Endodermal cell (in vitro differentiated cells): ENCODE data around the gene ZNF681. TPM values are rescaled to one million over a fixed set of nuclear protein-coding genes. Genes with fewer than 3 reads are reported as not detected.
A peak's percentile ranks its signal among the peaks of the same experiment; 100 is the strongest.

Experiments used
- DNase-seq: peaks from one replicate; pipeline ENCODE4 v3.0.0-alpha.2; 2017
- H3K27ac ChIP-seq: 2 replicates; pipeline ENCODE4 v1.5.1; 2013; ENCODE audit warnings: mild to moderate bottlenecking, low read depth, low read length, moderate library complexity
- H3K27me3 ChIP-seq: 2 replicates; pipeline ENCODE4 v1.6.1; 2013; ENCODE audit warnings: mild to moderate bottlenecking, low read length, moderate library complexity; ENCODE audit not compliant: insufficient read depth, control insufficient read depth, poor library complexity, severe bottlenecking
- H3K36me3 ChIP-seq: 2 replicates; pipeline ENCODE4 v1.7.0; 2013; ENCODE audit warnings: mild to moderate bottlenecking, low read length, moderate library complexity; ENCODE audit not compliant: control insufficient read depth, insufficient read depth
- H3K4me1 ChIP-seq: one replicate; pipeline ENCODE4 v1.7.0; 2013; ENCODE audit warnings: low read length; ENCODE audit not compliant: control insufficient read depth, insufficient read depth
- H3K4me3 ChIP-seq: 2 replicates; pipeline ENCODE4 v1.5.1; 2013; ENCODE audit warnings: mild to moderate bottlenecking, low read length, moderate library complexity
- H3K9ac ChIP-seq: 2 replicates; pipeline ENCODE4 v1.6.1; 2013; ENCODE audit warnings: mild to moderate bottlenecking, low read length, moderate library complexity; ENCODE audit not compliant: poor library complexity, severe bottlenecking; ENCODE audit errors: extremely low read depth
- H3K9me3 ChIP-seq: 2 replicates; pipeline ENCODE4 v1.6.1; 2013; ENCODE audit warnings: mild to moderate bottlenecking, low read length, moderate library complexity; ENCODE audit not compliant: control insufficient read depth
- H3K27ac Mint-ChIP-seq: 2 replicates; pipeline ENCODE4 v1.8.0; 2020; ENCODE audit warnings: mixed read lengths
- H3K27me3 Mint-ChIP-seq: 2 replicates; pipeline ENCODE4 v1.8.0; 2021; ENCODE audit warnings: mild to moderate bottlenecking, mixed read lengths; ENCODE audit not compliant: insufficient read depth
- H3K36me3 Mint-ChIP-seq: 2 replicates; pipeline ENCODE4 v1.8.0; 2020; ENCODE audit warnings: low read depth, mixed read lengths
- H3K4me1 Mint-ChIP-seq: 2 replicates; pipeline ENCODE4 v1.8.0; 2020; ENCODE audit warnings: mixed read lengths
- H3K4me3 Mint-ChIP-seq: 2 replicates; pipeline ENCODE4 v1.8.0; 2020; ENCODE audit warnings: mild to moderate bottlenecking, moderate library complexity, mixed read lengths
- H3K9me3 Mint-ChIP-seq: 2 replicates; pipeline ENCODE4 v1.8.0; 2020; ENCODE audit warnings: mild to moderate bottlenecking, mixed read lengths
- WGBS, 2 experiments: methylation state at CpG; one replicate each; pipeline versions ENCODE4 v1.1.5 to v1.1.7; 2013; ENCODE audit warnings: missing lambda C conversion rate in 2 of 2, mixed read lengths in 1 of 2; ENCODE audit not compliant: insufficient coverage in 1 of 2, insufficient read length in 1 of 2; 5-methylcytosine and 5-hydroxymethylcytosine counted together
- long read RNA-seq, 4 experiments: library from polyadenylated mRNA in 2 of 4; library from RNA in 1 of 4; library from capped mRNA in 1 of 4; stranded (forward) in 3 of 4; unstranded in 1 of 4; transcript quantifications; one replicate each; pipeline ENCODE4 v2.0.0, GENCODE V29; 2020 to 2021; ENCODE audit warnings: inconsistent platforms in 1 of 4
- polyA plus RNA-seq, 2 experiments: library from polyadenylated mRNA; stranded (reverse); fragments of 50-300 nt; gene quantifications; one replicate each; pipeline ENCODE4 v1.2.3, GENCODE V29; 2013
- total RNA-seq, 2 donors: library from RNA; stranded (reverse); fragmentation: NEBNext Ultra II Directional in 1 of 2; extraction: Animal tissue kit (Norgen Biotek cat#: 25700) in 1 of 2; gene quantifications; 2 replicates in 1 of 2; 3 replicates in 1 of 2; pipeline ENCODE4 v1.2.1, GENCODE V29; 2021
- TF ChIP-seq, protein P1 (sequence below): fragments of 200-600 bp; sonication (generic); conservative IDR thresholded peaks from 2 replicates; pipeline ENCODE4 v1.5.0; 2021; ENCODE audit warnings: antibody characterized with exemption, mild to moderate bottlenecking

ZNF681 gene
- total RNA-seq = 10 to 100 TPM in 1 of 2 donors, 1 to 10 TPM in 1; 3.5 to 11.3 TPM
- polyA plus RNA-seq (2013, experiment 1 of 2) = 7.9 TPM
- polyA plus RNA-seq (2013, experiment 2 of 2) = 7.0 TPM
- long read RNA-seq, experiment 1, partial matches to known transcripts = 0 of 1 reads
- long read RNA-seq, experiment 1, other reads (novel, unspliced or antisense) = 1 of 1 reads
- long read RNA-seq, experiment 2, full-length matches to known transcripts = 1 of 9 reads
- long read RNA-seq, experiment 2, partial matches to known transcripts = 0 of 9 reads
- long read RNA-seq, experiment 2, other reads (novel, unspliced or antisense) = 8 of 9 reads
- long read RNA-seq, experiment 3, full-length matches to known transcripts = 22 of 45 reads
- long read RNA-seq, experiment 3, partial matches to known transcripts = 0 of 45 reads
- long read RNA-seq, experiment 3, other reads (novel, unspliced or antisense) = 23 of 45 reads
- long read RNA-seq, experiment 4, full-length matches to known transcripts = 1 of 2 reads
- long read RNA-seq, experiment 4, partial matches to known transcripts = 0 of 2 reads
- long read RNA-seq, experiment 4, other reads (novel, unspliced or antisense) = 1 of 2 reads

GRCh38 chr19:23758187-23759074, at the start of gene ZNF681:
TSS of gene ZNF681 (minus strand) at chr19:23758891. CDS start at chr19:23758749, 142 bp downstream.
- Histone ChIP-seq H3K9ac (peak within 1 kb of the TSS; percentile 83), H3K27ac (peak within 1 kb of the TSS; percentile 94), H3K4me3 (peak within 1 kb of the TSS; percentile 86), H3K4me1 (no peaks in the 10 kb centered on the region), H3K27me3 (no peaks in the 10 kb centered on the region), H3K9me3 (peaks cover 17% of the 10 kb centered on the region), H3K36me3 (peaks cover 18% of the 10 kb centered on the region)
- WGBS, 2 experiments = 2 to 3% methylated on average over 23 to 44 of the region's 44 CpGs
- no peaks in the 10 kb centered on the region for H3K27me3 Mint-ChIP-seq
- peaks cover 24% of the 10 kb centered on the region for H3K36me3 Mint-ChIP-seq
- peaks cover 1% of the 10 kb centered on the region for H3K4me1 Mint-ChIP-seq
- H3K9me3 Mint-ChIP-seq = peaks cover 13% of the 10 kb centered on the region
- TF ChIP-seq, protein P1, sequence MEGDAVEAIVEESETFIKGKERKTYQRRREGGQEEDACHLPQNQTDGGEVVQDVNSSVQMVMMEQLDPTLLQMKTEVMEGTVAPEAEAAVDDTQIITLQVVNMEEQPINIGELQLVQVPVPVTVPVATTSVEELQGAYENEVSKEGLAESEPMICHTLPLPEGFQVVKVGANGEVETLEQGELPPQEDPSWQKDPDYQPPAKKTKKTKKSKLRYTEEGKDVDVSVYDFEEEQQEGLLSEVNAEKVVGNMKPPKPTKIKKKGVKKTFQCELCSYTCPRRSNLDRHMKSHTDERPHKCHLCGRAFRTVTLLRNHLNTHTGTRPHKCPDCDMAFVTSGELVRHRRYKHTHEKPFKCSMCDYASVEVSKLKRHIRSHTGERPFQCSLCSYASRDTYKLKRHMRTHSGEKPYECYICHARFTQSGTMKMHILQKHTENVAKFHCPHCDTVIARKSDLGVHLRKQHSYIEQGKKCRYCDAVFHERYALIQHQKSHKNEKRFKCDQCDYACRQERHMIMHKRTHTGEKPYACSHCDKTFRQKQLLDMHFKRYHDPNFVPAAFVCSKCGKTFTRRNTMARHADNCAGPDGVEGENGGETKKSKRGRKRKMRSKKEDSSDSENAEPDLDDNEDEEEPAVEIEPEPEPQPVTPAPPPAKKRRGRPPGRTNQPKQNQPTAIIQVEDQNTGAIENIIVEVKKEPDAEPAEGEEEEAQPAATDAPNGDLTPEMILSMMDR = peak; percentile 43
- DNase-seq = peak; percentile 93
- H3K27ac Mint-ChIP-seq = peak within 1 kb of the TSS; percentile 98
- peak within 1 kb of the TSS; percentile 93 for H3K4me3 Mint-ChIP-seq

DNA sequence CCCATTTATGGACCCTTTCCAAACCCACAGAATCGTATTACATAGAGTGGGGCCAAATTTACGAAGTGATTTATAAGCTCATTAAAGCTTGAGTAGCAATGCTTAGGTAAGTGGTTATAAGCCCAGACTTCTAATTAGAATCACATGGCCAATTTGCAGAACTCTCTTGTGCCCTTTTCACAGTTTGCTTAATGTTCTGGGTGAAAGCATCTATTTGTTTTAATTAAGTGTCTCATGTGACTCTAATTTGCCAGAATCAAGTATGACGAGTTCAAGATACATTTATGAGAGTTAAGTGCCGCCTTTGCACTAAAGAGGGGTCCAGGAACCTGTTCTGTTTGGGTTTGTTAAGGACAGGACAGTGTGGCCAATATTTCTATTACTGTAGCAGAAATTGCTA, 46.0 kb upstream of the ZNF681 start:
- peaks cover 4% of the 10 kb centered on the region for H3K9me3 ChIP-seq
- Mint-ChIP-seq H3K27me3 (no peaks in the 10 kb centered on the region), H3K36me3 (peaks cover 51% of the 10 kb centered on the region), H3K9me3 (no peaks in the 10 kb centered on the region), H3K27ac (no peak overlapping the region), H3K4me3 (no peak overlapping the region), H3K4me1 (peaks cover 11% of the 10 kb centered on the region)
- no peak for DNase-seq
- TF ChIP-seq, protein P1 = no peak
- H3K36me3 ChIP-seq = peaks cover 57% of the 10 kb centered on the region
- no peak overlapping the region for H3K9ac ChIP-seq
- WGBS, 2 experiments = 94% methylated on average over 2 to 4 of the region's 4 CpGs
- no peaks in the 10 kb centered on the region for H3K27me3 ChIP-seq
- H3K27ac ChIP-seq = no peak overlapping the region
- no peak overlapping the region for H3K4me3 ChIP-seq
- H3K4me1 ChIP-seq = no peaks in the 10 kb centered on the region

- Histone ChIP-seq H3K9ac (no peak overlapping the region), H3K36me3 (peaks cover 60% of the 10 kb centered on the region), H3K4me1 (no peaks in the 10 kb centered on the region), H3K27me3 (no peaks in the 10 kb centered on the region), H3K9me3 (no peaks in the 10 kb centered on the region), H3K4me3 (no peak overlapping the region), H3K27ac (no peak overlapping the region)
- Mint-ChIP-seq H3K27ac (no peak overlapping the region), H3K9me3 (no peaks in the 10 kb centered on the region), H3K4me1 (peaks cover 15% of the 10 kb centered on the region), H3K4me3 (no peak overlapping the region), H3K36me3 (peaks cover 40% of the 10 kb centered on the region), H3K27me3 (no peaks in the 10 kb centered on the region)
- TF ChIP-seq, protein P1 = no peak
- no peak for DNase-seq
Observed at GRCh38 chr19:23802290-23802689, 43.6 kb upstream of the ZNF681 start.
